ENCODE results near the gene CATSPERB. TPM values are rescaled to one million over a fixed set of nuclear protein-coding genes. Genes with fewer than 3 reads are reported as not detected.
"Not testable (repeated sequence)": the region's sequence is repeated elsewhere in the genome, so short reads cannot be mapped to it uniquely, and the experiment has no call there.

CATSPERB gene
- total RNA-seq, 1 experiment from 2014 or later, result not detected

DNA sequence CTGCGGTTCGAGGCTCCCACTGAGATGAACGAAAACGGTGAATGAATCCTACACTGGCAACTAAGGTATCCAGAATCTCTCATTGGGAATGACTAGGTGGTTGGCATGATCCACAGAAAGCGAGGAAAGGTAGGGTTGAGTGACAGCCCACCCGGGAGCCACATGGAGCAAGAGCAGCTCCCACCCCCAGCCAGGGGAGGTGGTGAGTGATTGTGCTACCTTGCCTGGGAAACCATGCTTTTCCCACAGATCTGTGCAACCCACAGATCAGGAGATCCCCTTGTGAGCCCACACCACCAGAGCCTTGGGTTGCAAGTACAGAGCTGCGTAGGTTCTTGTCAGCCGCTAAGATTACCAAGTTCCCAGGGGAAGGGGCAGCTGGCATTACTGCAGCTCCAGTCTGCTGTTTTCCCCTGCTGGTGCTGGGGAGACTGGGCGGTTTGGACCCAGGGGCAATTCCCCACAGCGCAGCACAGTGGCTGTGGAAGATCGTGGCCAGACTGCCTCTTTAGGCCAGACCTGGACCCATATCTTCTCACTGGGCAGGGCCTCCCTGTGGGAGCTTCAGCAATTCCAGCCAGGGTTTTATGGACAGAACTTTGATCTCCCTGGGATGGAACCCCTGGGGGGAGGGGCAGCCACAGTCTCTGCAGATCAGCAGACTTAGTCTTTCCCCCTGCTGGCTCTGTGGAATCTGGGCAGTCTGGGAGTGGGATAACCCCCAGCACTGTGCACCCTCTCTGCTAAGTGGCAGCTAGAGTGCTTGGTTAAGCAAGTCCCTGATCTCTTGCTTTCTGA, 177.2 kb downstream of the CATSPERB start:
- H3K27me3 ChIP-seq, result no peaks in the 10 kb centered on the region
- no peak for DNase-seq
- H3K27ac ChIP-seq, result no peak overlapping the region
- H3K9me3 ChIP-seq (replicated peaks), result no peaks in the 10 kb centered on the region
- no peak overlapping the region for H3K4me3 ChIP-seq
- H3K36me3 ChIP-seq, result no peaks in the 10 kb centered on the region
- no peaks in the 10 kb centered on the region for H3K4me1 ChIP-seq

DNA sequence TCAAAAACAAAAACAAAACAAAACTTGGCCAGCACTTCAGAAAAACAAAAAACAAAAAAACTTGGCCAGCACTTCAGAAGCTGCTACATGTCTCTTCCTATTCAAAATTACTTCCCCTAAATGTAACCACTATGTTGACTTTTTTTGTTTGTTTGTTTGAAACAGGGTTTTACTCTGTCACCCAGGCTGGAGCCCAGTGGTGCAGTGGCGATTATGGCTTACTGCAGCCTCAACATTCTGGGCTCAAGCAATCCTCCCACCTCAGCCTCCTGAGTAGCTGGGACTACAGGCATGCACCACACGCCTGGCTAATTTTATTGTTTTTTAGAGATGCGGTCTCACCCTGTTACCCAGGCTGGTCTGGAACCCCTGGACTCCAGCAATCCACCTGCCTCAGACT, 183.8 kb downstream of the CATSPERB start:
- H3K36me3 ChIP-seq, result no peaks in the 10 kb centered on the region
- no peak overlapping the region for H3K4me3 ChIP-seq
- DNase-seq, result no peak
- H3K27ac ChIP-seq, result no peak overlapping the region
- H3K9me3 ChIP-seq (replicated peaks), result no peaks in the 10 kb centered on the region
- H3K27me3 ChIP-seq, result no peaks in the 10 kb centered on the region
- H3K4me1 ChIP-seq, result 0 out of 2 replicates have a peak, but pooled peaks cover 2% of the 10 kb centered on the region

DNA sequence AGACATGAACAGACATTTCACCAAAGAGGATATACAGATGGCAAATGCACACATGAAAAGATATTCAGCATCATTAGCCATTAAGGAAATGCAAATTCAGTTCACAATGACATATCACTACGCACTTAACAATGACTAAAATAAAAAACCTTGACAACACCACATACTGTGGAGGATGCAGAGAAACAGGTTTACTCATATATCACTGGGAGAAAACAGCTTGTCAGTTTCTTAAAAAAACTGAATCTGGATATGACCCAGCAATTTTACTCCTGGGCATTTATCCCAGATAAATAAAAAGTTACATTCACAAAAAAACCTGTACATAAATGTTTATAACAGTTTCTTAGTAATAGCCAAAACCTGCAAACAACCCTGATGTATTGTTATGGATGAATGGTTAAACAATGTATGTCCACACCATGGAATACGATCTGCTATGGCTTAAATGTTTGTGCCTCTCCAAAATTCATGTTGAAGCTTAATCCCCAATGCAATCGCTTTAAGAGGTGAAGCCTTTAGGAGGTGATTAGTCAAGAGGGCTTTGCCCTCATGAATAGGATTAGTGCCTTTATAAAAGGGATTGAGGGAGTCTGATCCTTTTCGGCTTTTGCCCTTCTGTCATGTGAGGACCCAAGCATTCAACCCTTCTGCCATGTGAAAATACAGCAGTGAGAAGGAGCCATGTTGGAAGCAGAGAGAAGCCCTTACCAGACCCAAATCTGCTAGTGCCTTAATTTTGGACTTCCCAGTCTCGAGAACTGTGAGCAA, 185.8 kb downstream of the CATSPERB start:
- DNase-seq, result peak in 1 of 2 experiments; percentile 42
- Histone ChIP-seq H3K9me3 (replicated peaks) (no peaks in the 10 kb centered on the region), H3K27me3 (no peaks in the 10 kb centered on the region), H3K4me1 (0 out of 2 replicates have a peak, but pooled peaks cover 2% of the 10 kb centered on the region), H3K4me3 (no peak overlapping the region), H3K36me3 (no peaks in the 10 kb centered on the region), H3K27ac (no peak overlapping the region)

DNA sequence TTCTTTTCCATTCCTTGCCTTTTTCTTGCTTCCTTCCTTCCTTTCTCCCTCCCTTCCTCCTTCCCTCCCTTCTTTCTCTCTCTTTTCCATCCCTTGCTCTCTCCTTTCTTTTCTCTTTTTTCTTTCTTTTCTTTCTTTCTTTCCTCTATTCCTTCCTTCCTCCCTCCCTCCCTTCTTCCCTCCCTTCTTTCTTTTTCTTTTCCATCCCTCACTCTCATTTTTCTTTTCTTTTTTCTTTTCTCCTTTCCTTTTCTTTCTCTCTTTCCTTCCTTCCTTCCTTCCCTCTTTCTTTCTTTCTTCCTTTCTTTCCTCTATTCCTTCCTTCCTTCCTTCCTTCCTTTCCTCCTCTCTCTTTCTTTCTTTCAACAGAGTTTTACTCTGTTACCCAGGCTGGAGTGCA, 186.7 kb downstream of the CATSPERB start:
- no peak overlapping the region for H3K27ac ChIP-seq
- H3K4me3 ChIP-seq, result no peak overlapping the region
- H3K36me3 ChIP-seq, result no peaks in the 10 kb centered on the region
- no peak for DNase-seq
- H3K9me3 ChIP-seq (replicated peaks), result no peaks in the 10 kb centered on the region
- 0 out of 2 replicates have a peak, but pooled peaks cover 2% of the 10 kb centered on the region for H3K4me1 ChIP-seq
- no peaks in the 10 kb centered on the region for H3K27me3 ChIP-seq

DNA sequence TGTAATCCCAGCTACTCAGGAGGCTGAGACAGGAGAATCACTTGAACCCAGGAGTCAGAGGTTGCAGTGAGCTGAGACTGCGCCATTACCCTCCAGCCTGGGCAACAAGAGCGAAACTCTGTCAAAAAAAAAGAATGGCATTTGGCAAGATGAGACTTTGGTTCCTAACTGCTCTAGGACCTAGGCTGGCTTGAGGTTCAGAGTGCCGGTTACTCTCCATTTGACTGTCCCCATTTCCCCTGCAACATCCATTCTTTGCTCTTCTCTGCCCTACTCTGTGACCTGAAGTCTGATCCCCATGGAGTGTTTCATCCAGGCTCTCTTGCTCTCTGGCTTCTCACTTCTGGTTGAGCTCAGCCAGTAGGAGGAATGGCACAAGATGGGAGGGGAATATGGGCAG, 195.6 kb downstream of the CATSPERB start:
- Histone ChIP-seq H3K36me3 (no peaks in the 10 kb centered on the region), H3K27me3 (0 out of 2 replicates have a peak, but pooled peaks cover 3% of the 10 kb centered on the region), H3K27ac (no peak overlapping the region), H3K4me3 (no peak overlapping the region), H3K4me1 (no peaks in the 10 kb centered on the region), H3K9me3 (replicated peaks) (no peaks in the 10 kb centered on the region)
- no peak for DNase-seq

DNA sequence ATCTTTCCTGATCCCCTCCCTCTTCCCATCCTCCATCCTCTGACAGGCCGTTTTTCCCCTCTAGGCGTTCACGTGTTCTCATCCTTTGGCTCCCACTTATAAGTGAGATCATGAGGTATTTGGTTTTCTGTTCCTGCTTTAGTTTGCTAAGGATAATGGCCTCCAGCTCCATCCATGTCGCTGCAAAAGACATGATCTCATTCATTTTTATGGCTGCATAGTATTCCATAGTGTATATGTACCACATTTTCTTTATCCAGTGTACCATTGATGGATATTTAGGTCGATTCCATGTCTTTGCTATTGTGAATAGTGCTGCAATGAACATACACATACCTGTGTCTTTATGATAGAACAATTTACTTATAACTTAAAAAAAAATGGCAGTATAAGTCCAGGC, 197.8 kb downstream of the CATSPERB start:
- not testable (repeated sequence) for H3K36me3 ChIP-seq; H3K27me3 ChIP-seq; DNase-seq; H3K9me3 ChIP-seq (replicated peaks); H3K4me3 ChIP-seq; H3K27ac ChIP-seq; H3K4me1 ChIP-seq

DNA sequence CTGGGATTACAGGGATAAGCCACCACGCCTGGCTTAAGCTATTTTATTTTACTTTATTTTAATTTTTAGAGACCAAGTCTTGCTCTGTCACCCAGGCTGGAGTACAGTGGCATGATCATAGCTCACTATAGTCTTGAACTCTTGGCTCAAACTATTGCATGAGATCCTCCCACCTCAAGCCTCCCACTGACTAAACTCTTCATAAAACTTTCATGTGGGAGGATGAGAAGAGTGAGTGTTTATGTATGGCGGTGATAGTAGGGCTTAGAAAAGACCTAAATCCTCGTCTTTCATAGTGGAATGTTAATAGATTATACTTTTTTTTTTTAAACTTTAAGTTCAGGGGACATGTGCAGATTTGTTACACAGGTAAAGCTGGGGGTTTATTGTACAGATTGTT, 198.3 kb downstream of the CATSPERB start:
- Histone ChIP-seq H3K4me3 (no peak overlapping the region), H3K36me3 (no peaks in the 10 kb centered on the region), H3K9me3 (replicated peaks) (no peaks in the 10 kb centered on the region), H3K27me3 (0 out of 2 replicates have a peak, but pooled peaks cover 3% of the 10 kb centered on the region), H3K27ac (no peak overlapping the region), H3K4me1 (no peaks in the 10 kb centered on the region)
- no peak for DNase-seq

Other genes starting within 250 kb of the CATSPERB start
- 74.1 and 77.8 TPM in 2 replicates for gene PPP4R3A, start 221.8 kb downstream of the CATSPERB start, total RNA-seq (2014; rRNA removed; shearing (Covaris generic))
- gene TC2N, start 135.4 kb upstream of the CATSPERB start, total RNA-seq (2014; rRNA removed; shearing (Covaris generic)), result 0.26 and 0.41 TPM in 2 replicates
- gene FBLN5, start 215.6 kb upstream of the CATSPERB start, total RNA-seq (2014; rRNA removed; shearing (Covaris generic)), result 27.8 and 29.6 TPM in 2 replicates